ENCODE data around the gene MAG. TPM values are rescaled to one million over a fixed set of nuclear protein-coding genes. Genes with fewer than 3 reads are reported as not detected.
"Not testable (repeated sequence)": the region's sequence is repeated elsewhere in the genome, so short reads cannot be mapped to it uniquely, and the experiment has no call there.

The MAG gene
- polyA plus RNA-seq, 6 donors from 2014 or later = 0.12 to 0.41 (median 0.29) TPM; not detected in 2

DNA sequence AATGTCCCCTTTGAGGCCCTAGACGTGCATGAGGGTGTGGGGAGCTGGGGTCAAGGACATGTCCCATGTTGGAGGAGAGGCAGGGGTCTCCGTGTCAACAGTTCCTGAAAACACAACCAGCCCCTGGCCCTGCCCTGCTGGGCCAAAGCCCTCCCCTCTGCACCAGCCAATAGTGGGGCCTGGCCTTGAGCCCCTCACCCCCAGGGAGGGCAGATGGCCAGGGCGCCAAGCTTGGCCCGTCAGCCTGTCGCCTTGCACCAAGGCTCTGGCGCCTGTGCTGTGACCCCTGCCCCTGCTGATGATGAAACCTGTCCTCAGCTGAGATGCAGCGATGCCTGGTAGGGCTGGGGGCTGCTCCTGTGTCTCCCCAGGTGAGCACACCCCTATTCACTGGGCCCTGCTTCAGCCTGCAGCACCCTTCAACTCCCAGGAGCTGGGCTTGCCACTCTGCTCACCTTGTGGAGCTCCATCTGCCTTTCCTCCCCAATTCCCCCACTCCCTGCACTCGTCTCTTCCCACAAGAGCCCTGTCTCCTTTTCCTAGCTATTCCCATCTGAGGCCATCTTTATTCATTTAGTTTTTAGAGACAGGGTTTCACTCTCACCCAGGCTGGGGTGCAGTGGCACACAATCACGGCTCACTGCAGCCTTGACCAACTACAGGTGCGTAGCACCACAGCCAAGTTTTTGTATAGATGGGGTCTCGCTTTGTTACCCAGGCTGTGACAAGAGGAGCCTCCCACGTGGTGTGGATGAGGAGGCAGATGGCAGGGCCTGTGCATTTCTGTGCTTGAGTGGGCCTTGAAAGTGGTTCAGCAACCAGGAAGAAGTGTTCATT is 11.8 kb upstream of the MAG start:
- H3K4me1 Mint-ChIP-seq = peaks cover 41 to 63% (median 54%) of the 10 kb centered on the region in 3 donors
- H3K4me3 Mint-ChIP-seq = peak overlapping the region in 6 of 8 donors; percentile 12 to 86 (median 60)
- peaks cover 0 to 7% of the 10 kb centered on the region in 2 donors for H3K36me3 Mint-ChIP-seq
- H3K27me3 Mint-ChIP-seq = no peaks in the 10 kb centered on the region
- ATAC-seq (ENCODE audit: low read depth in 2 of 2) = peak in 1 of 2 donors; percentile 21
- DNase-seq = peak; percentile 33
- peak overlapping the region; percentile 12 to 94 (median 85) for H3K27ac Mint-ChIP-seq
- H3K9me3 Mint-ChIP-seq = no peaks in the 10 kb centered on the region

DNA sequence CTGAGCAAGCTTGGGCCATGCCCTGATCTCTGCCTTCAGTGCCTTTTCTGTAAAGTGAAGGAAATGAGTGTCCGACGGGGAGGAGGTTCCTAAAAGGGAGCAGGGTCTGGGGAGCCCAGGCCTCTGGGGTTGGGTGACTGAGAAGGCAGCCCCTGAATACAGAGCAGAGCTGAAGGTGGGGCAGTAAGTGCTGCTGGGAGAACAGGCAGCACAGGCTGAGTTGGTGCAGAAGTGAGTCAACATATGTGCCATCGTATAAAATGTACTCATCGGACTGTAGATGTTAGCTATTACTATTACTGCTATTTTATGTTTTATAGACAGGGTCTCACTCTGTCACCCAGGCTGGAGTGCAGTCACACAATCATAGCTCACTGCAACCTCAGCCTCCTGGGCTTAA is 10.7 kb upstream of the MAG start:
- Mint-ChIP-seq H3K36me3 (no peaks in the 10 kb centered on the region), H3K4me3 (peak overlapping the region in 5 of 8 donors; percentile 22 to 84 (median 71)), H3K27ac (peak overlapping the region in 4 of 6 donors; percentile 83 to 98 (median 93)), H3K9me3 (no peaks in the 10 kb centered on the region), H3K27me3 (no peaks in the 10 kb centered on the region), H3K4me1 (peaks cover 42 to 58% (median 54%) of the 10 kb centered on the region in 3 donors)
- DNase-seq (no peak), ATAC-seq (ENCODE audit: low read depth in 2 of 2) (no peak)

DNA sequence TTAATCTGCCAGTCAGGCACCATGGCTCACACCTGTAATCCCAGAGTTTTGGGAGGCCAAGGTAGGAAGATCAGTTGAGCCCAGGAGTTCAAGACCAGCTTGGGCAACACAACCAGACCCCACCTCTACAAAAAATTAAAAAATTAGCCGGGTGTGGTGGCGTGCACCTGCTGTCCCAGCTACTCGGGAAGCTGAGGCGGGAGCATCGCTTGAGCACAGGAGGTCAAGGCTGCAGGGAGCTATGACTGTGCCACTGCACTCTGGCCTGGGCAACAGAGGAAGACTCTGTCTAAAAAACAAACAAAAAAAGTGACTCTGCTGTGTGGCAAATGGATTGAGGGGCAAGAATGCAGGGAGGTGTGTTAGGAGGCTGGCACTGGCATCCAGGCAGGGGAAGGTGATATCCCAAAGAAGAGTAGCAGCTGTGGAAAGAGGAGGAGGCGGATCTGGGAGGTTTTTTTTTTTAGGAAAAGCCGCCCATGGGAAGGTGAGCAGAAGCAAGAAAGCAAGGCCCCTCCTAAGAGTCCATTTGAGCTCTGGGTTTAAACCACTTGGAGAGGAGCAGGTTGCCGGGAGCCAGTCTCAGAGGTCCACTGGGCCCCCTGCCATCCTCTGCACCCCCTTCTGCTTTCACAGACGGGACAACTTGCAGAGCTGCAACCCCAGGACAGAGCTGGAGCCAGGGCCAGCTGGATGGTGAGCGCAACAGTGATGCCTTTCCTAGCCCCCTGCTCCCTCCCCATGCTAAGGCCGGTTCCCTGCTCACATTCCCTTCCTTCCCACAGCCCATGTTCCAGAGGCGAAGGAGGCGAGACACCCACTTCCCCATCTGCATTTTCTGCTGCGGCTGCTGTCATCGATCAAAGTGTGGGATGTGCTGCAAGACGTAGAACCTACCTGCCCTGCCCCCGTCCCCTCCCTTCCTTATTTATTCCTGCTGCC is 7.5 kb upstream of the MAG start:
- peak overlapping the region in 1 of 6 donors; percentile 56 for H3K27ac Mint-ChIP-seq
- H3K36me3 Mint-ChIP-seq = no peaks in the 10 kb centered on the region
- no peak for DNase-seq
- peaks cover 37 to 63% (median 47%) of the 10 kb centered on the region in 3 donors for H3K4me1 Mint-ChIP-seq
- no peak overlapping the region for H3K4me3 Mint-ChIP-seq
- ATAC-seq (ENCODE audit: low read depth in 2 of 2) = no peak
- H3K9me3 Mint-ChIP-seq = no peaks in the 10 kb centered on the region
- no peaks in the 10 kb centered on the region for H3K27me3 Mint-ChIP-seq

DNA sequence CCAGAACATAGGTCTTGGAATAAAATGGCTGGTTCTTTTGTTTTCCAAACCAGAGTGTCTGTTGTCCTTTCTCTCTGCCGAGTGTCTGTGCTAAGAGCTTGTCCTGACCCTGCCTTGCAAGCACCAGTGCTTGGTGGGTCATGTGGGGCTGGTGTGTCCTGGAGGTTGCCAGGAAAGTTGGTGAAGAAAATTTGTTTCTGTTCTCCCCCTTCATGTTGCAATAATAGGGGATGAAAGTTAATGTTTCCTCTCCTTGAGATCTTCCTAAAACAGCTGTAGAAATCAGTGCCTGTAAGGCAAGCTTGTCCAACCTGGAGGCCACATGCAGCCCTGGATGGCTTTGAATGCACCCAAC is 6.9 kb upstream of the MAG start:
- DNase-seq (no peak), ATAC-seq (ENCODE audit: low read depth in 2 of 2) (no peak)
- H3K9me3 Mint-ChIP-seq = no peaks in the 10 kb centered on the region
- H3K36me3 Mint-ChIP-seq = no peaks in the 10 kb centered on the region
- peak overlapping the region in 1 of 8 donors; percentile 24 for H3K4me3 Mint-ChIP-seq
- H3K4me1 Mint-ChIP-seq = peaks cover 34 to 57% (median 41%) of the 10 kb centered on the region in 3 donors
- no peak overlapping the region for H3K27ac Mint-ChIP-seq
- H3K27me3 Mint-ChIP-seq = no peaks in the 10 kb centered on the region

DNA sequence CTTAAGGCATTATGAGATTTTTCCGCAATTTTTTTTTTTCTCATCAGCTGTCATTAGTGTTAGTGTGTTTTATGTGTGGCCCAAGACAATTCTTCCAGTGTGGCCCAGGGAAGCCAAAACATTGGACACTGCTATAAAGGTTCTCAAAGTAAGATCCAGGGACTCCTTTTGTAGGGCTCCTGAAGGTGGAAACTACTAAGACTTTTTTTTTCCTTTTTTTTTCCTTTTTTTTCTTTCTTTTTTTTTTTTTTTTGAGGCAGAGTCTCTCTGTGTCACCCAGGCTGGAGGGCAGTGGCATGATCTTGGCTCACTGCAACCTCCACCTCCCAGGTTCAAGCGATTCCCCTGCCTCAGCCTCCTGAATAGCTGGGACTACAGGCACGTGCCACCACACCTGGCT is 6.5 kb upstream of the MAG start:
- H3K4me3 Mint-ChIP-seq, H3K9me3 Mint-ChIP-seq: not testable (repeated sequence)

DNA sequence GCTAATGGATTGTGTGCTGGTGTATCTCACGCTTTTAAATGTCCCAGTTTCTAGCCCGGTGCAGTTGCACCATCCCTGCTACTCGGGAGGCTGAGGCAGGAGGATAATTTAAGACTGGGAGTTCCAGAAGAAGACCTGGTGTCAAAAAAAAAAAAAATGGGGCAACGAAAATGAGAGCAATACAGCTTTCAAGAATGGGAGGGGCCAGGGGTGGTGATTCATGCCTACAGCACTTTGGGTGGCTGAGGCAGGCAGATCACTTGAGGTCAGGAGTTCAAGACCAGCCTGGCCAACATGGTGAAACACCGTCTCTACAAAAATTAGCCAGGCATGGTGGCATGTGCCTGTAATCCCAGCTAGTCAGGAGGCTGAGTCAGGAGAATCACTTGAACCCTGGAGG is 5.9 kb upstream of the MAG start:
- not testable (repeated sequence) for H3K27me3 Mint-ChIP-seq; DNase-seq; H3K36me3 Mint-ChIP-seq; H3K9me3 Mint-ChIP-seq; H3K27ac Mint-ChIP-seq; ATAC-seq (ENCODE audit: low read depth in 2 of 2)
- H3K4me3 Mint-ChIP-seq = peak overlapping the region in 2 of 8 donors; percentile 30 to 65
- peaks cover 26 to 54% (median 33%) of the 10 kb centered on the region in 3 donors for H3K4me1 Mint-ChIP-seq

More for the DNA sequence above, 6.5 kb upstream of the MAG start:
- not testable (repeated sequence) for H3K27ac Mint-ChIP-seq; DNase-seq; H3K36me3 Mint-ChIP-seq; ATAC-seq (ENCODE audit: low read depth in 2 of 2); H3K27me3 Mint-ChIP-seq
- H3K4me1 Mint-ChIP-seq = peaks cover 30 to 57% (median 37%) of the 10 kb centered on the region in 3 donors

DNA sequence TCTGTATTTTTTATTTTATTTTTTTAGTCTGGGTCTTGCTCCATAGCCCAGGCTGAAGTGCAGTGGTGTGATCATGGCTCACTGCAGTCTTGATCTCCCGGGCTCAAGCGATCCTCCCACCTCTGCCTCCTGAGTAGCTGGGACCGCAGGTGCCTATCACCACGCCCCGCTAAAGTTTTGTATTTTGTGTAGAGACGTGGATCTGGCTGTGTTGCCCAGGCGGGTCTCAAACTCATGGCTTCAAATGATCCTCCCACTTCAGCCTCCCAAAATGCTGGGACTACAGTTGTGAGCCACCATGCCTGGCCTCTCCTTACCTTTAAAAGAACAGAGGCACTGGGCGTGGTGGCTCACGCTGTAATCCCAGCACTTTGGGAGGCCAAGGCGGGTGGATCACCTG is 4.2 kb upstream of the MAG start:
- Mint-ChIP-seq H3K4me1 (peaks cover 21 to 50% (median 33%) of the 10 kb centered on the region in 3 donors), H3K36me3 (no peaks in the 10 kb centered on the region), H3K9me3 (no peaks in the 10 kb centered on the region), H3K4me3 (no peak overlapping the region), H3K27me3 (no peaks in the 10 kb centered on the region), H3K27ac (no peak overlapping the region)
- DNase-seq (no peak), ATAC-seq (ENCODE audit: low read depth in 2 of 2) (no peak)

DNA sequence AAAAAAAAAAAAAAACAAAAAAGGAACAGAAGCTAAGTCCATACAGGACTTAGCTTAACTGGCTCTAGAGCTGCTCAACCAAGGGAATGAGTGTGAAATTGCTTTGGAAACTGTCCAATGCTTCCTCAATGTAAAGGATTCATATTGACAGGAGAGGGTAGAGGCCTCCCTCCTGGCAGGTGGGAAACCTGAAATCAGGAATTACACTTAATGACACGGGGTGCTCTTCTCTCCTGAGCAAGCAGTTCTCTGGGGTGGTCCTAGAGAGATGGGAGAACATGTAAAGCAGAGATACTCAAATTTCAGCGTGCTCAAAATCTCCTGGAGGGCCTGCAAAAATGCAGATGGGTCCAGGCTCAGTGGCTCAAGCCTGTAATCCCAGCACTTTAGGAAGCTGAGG is 3.6 kb upstream of the MAG start:
- ATAC-seq (ENCODE audit: low read depth in 2 of 2) (no peak), DNase-seq (no peak)
- no peaks in the 10 kb centered on the region for H3K36me3 Mint-ChIP-seq
- no peaks in the 10 kb centered on the region for H3K27me3 Mint-ChIP-seq
- peaks cover 21 to 50% (median 32%) of the 10 kb centered on the region in 3 donors for H3K4me1 Mint-ChIP-seq
- peak overlapping the region in 1 of 6 donors; percentile 68 for H3K27ac Mint-ChIP-seq
- H3K4me3 Mint-ChIP-seq = no peak overlapping the region
- H3K9me3 Mint-ChIP-seq = no peaks in the 10 kb centered on the region

DNA sequence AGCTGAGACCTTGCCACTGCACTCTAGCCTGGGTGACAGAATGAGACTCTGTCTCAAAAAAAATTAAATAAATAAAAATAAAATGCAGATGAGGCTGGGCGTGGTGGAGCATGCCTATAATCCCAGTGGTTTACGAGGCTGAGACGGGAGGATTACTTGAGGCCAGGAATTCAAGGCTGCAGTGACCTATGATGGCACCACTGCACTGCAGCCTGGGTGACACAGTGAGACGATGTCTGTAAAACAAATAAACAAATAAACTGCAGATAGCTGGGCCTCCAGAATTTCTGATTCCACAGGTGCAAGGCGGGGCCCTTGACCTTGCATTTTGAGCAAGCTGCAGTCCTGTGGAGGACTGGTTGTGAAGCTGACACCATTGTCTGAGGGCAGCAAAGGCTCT is 3.1 kb upstream of the MAG start:
- DNase-seq = no peak
- Mint-ChIP-seq H3K36me3 (no peaks in the 10 kb centered on the region), H3K27ac (no peak overlapping the region), H3K4me3 (no peak overlapping the region), H3K9me3 (no peaks in the 10 kb centered on the region), H3K27me3 (no peaks in the 10 kb centered on the region), H3K4me1 (peaks cover 18 to 48% (median 30%) of the 10 kb centered on the region in 3 donors)
- no peak for ATAC-seq (ENCODE audit: low read depth in 2 of 2)

DNA sequence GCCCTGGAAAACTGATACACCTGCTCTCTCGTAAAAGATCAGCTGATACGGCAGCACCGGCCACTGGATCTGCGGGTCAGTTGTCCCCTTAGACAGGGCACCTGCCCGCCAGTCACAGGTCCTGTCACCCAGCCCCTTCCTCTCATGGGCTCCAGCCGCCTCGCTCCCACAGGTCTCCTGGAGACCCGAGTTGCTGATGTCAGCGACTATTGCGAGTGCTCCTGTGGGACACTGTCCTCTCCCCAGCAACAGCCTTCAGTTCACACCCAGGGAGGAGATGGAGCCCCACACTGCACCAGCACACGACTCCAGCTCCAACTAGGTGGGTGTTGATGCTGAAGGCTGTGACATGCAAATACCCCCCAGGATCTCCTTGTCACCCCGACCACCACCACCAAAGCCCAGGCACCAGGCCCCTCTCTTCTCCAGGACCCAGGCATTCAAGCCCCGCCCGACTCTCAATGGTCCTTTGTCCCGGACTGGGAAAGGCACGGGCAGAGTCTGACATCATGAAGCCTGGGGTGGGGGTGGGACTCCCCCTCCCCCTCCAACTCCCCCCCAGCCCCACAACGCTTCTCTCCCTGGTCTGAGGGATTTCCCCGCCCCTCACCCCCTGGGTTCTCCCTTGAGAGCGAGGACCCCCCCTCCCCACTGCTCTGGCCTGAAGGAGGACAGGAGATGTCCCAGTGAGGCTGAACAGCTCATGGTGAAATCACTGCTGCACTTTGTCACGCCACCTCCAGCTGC is 1.4 kb upstream of the MAG start:
- Mint-ChIP-seq H3K27me3 (no peaks in the 10 kb centered on the region), H3K4me1 (peaks cover 22 to 42% (median 34%) of the 10 kb centered on the region in 3 donors), H3K4me3 (peak overlapping the region in 1 of 8 donors; percentile 65), H3K9me3 (no peaks in the 10 kb centered on the region), H3K27ac (no peak overlapping the region), H3K36me3 (no peaks in the 10 kb centered on the region)
- ATAC-seq (ENCODE audit: low read depth in 2 of 2) (no peak), DNase-seq (no peak)

DNA sequence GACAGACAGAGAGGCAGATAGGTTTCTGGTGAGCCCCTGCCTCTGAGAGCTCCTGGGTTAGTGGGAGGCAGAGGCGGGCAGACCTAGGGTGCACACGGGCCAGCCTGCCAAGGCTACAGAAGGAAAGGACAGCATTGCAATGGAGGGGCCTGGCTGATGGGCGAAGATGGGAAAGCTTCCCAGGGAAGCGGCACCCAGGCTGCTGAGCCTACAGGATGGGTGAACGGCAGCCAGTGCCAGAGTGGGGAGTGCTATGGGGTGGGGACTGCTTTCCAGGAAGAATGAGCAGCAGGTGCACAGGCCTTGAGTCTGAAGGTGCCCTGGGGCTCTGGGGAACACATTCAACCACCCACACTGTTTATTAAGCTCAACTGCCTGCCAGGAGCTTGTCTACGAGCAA is 702 bp upstream of the MAG start:
- no peaks in the 10 kb centered on the region for H3K9me3 Mint-ChIP-seq
- no peaks in the 10 kb centered on the region for H3K36me3 Mint-ChIP-seq
- no peak for DNase-seq
- H3K4me1 Mint-ChIP-seq = peaks cover 22 to 42% (median 40%) of the 10 kb centered on the region in 3 donors
- ATAC-seq (ENCODE audit: low read depth in 2 of 2) = no peak
- peak overlapping the region in 2 of 6 donors; percentile 74 to 92 for H3K27ac Mint-ChIP-seq
- no peaks in the 10 kb centered on the region for H3K27me3 Mint-ChIP-seq
- peak overlapping the region in 1 of 8 donors; percentile 47 for H3K4me3 Mint-ChIP-seq

DNA sequence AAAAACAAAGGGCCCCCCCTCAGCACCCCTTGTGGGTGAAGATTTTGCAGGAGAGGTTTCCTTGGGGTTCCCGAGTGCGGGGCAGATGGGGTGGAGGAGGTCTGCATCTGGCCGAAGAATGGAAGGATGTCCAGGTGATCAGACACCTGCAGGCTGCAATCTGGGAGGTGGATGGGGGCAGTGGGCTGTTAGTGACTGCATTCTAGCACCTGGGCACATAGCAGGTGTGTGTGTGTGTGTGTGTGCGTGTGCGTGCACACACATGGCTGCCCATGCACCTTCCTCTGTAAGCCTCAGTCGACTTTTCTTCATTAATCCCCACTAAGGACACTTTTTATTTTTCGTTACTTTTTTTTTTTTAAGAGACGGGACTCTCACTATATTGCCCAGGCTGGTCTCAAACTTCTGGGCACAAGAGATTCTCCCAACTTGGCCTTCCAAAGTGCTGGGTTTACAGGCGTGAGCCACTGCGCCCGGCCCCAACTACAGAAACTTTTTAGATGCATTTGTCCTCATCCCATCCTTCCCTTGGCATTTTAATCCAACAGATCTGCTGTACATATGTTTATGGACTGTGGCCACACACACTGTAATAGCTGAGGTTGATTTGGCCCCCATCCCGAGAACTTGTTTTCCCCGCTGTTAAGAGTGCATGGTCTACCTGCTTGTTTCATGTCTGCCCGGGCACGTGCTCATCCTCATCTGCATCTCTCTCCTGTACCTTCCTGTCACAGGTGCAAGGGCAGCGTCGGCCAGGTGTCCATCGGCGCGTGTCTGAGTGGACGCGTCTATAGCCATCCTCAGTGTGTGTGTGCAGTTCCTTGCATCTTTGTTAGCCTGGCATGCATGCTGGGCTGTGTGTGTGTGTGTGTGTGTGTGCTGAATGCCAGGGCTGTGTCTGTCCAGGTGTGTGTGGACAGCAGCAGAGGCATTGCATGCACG is 731 bp downstream of the MAG start:
- Mint-ChIP-seq H3K4me1 (peaks cover 22 to 40% (median 34%) of the 10 kb centered on the region in 3 donors), H3K36me3 (no peaks in the 10 kb centered on the region), H3K9me3 (no peaks in the 10 kb centered on the region), H3K27ac (peak overlapping the region in 1 of 6 donors; percentile 75), H3K27me3 (no peaks in the 10 kb centered on the region), H3K4me3 (no peak overlapping the region)
- DNase-seq (no peak), ATAC-seq (ENCODE audit: low read depth in 2 of 2) (no peak)
